ENCODE data around the gene ITGAE. TPM values are rescaled to one million over a fixed set of nuclear protein-coding genes. Genes with fewer than 3 reads are reported as not detected.

Gene ITGAE
- total RNA-seq, 1 experiment from 2014 or later, result 14.7 TPM

DNA sequence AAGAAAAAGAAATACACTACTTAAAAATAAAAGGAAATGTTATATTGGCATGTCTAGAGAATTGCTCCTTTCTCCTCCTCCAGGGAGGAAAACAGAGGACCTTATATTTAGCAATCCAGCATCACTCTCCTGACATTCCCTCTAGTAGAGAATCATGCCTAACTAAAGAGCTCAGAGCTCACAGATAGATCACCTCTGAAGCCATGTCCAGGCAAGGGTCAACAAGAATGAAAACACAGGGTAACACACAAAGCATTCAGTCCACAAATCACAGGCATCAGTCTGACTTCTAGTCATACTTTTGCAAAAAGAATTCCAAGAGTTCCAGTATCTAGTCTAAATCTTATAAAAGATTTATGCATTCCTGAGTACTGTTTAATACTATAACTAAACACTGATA, 81.7 kb downstream of the ITGAE start:
- Mint-ChIP-seq H3K27ac (ENCODE audit: unreplicated experiment) (no peak overlapping the region), H3K27me3 (ENCODE audit: unreplicated experiment) (no peaks in the 10 kb centered on the region), H3K4me1 (ENCODE audit: low read depth, unreplicated experiment) (peaks cover 12% of the 10 kb centered on the region), H3K9me3 (ENCODE audit: low read depth, unreplicated experiment) (no peaks in the 10 kb centered on the region), H3K36me3 (ENCODE audit: insufficient read depth, unreplicated experiment) (peaks cover 56% of the 10 kb centered on the region), H3K4me3 (ENCODE audit: low read depth, unreplicated experiment) (no peak overlapping the region)
- intact Hi-C loops (cut with micrococcal nuclease; ENCODE audit: unreplicated experiment), result no loop called here
- BruUV-seq (replicated peaks), result no TSS peak
- TF ChIP-seq, protein P1, sequence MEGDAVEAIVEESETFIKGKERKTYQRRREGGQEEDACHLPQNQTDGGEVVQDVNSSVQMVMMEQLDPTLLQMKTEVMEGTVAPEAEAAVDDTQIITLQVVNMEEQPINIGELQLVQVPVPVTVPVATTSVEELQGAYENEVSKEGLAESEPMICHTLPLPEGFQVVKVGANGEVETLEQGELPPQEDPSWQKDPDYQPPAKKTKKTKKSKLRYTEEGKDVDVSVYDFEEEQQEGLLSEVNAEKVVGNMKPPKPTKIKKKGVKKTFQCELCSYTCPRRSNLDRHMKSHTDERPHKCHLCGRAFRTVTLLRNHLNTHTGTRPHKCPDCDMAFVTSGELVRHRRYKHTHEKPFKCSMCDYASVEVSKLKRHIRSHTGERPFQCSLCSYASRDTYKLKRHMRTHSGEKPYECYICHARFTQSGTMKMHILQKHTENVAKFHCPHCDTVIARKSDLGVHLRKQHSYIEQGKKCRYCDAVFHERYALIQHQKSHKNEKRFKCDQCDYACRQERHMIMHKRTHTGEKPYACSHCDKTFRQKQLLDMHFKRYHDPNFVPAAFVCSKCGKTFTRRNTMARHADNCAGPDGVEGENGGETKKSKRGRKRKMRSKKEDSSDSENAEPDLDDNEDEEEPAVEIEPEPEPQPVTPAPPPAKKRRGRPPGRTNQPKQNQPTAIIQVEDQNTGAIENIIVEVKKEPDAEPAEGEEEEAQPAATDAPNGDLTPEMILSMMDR (IDR thresholded peaks at IDR 0.05; ENCODE audit: unreplicated experiment), result no peak
- CTCF ChIA-PET, result no interaction called here
- DNase-seq, result no peak

DNA sequence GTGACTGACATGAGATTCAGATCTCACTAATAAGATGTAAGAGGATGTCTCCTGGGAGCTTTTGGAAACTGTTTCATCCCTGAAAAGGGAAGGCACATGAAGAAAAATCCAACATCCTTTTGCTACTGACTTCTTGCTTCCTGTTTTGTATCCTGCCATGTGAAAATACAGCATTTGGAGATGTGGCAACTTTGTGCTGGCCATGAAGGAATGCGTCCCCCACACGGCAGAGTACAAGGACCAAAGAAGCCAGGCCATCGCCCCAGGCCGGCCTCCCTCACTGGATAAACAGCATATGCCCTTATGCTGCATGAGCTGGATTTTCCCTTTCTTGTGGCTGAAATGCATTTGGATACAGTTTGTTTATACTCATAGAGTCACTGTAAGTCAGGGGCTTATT, 82.8 kb downstream of the ITGAE start:
- intact Hi-C loops (cut with micrococcal nuclease; ENCODE audit: unreplicated experiment), result no loop called here
- TF ChIP-seq, protein P1 (IDR thresholded peaks at IDR 0.05; ENCODE audit: unreplicated experiment), result no peak
- H3K27me3 Mint-ChIP-seq (ENCODE audit: unreplicated experiment), result no peaks in the 10 kb centered on the region
- H3K4me3 Mint-ChIP-seq (ENCODE audit: low read depth, unreplicated experiment), result no peak overlapping the region
- H3K4me1 Mint-ChIP-seq (ENCODE audit: low read depth, unreplicated experiment), result peaks cover 11% of the 10 kb centered on the region
- CTCF ChIA-PET, result no interaction called here
- DNase-seq, result no peak
- peaks cover 45% of the 10 kb centered on the region for H3K36me3 Mint-ChIP-seq (ENCODE audit: insufficient read depth, unreplicated experiment)
- BruUV-seq (replicated peaks), result no TSS peak
- H3K9me3 Mint-ChIP-seq (ENCODE audit: low read depth, unreplicated experiment), result no peaks in the 10 kb centered on the region
- H3K27ac Mint-ChIP-seq (ENCODE audit: unreplicated experiment), result no peak overlapping the region

- no peaks in the 10 kb centered on the region for H3K4me1 Mint-ChIP-seq (ENCODE audit: low read depth, unreplicated experiment)
- no peak overlapping the region for H3K27ac Mint-ChIP-seq (ENCODE audit: unreplicated experiment)
- DNase-seq, result no peak
- CTCF ChIA-PET, result no interaction called here
- TF ChIP-seq, protein P1 (IDR thresholded peaks at IDR 0.05; ENCODE audit: unreplicated experiment), result no peak
- H3K36me3 Mint-ChIP-seq (ENCODE audit: insufficient read depth, unreplicated experiment), result peaks cover 24% of the 10 kb centered on the region
- H3K27me3 Mint-ChIP-seq (ENCODE audit: unreplicated experiment), result no peaks in the 10 kb centered on the region
- no TSS peak for BruUV-seq (replicated peaks)
- H3K4me3 Mint-ChIP-seq (ENCODE audit: low read depth, unreplicated experiment), result no peak overlapping the region
- H3K9me3 Mint-ChIP-seq (ENCODE audit: low read depth, unreplicated experiment), result no peaks in the 10 kb centered on the region
- intact Hi-C loops (cut with micrococcal nuclease; ENCODE audit: unreplicated experiment), result no loop called here
Measured at GRCh38 chr17:3715296-3715695, 85.7 kb downstream of the ITGAE start.

- BruUV-seq (replicated peaks), result no TSS peak
- Mint-ChIP-seq H3K27ac (ENCODE audit: unreplicated experiment) (no peak overlapping the region), H3K9me3 (ENCODE audit: low read depth, unreplicated experiment) (no peaks in the 10 kb centered on the region), H3K27me3 (ENCODE audit: unreplicated experiment) (no peaks in the 10 kb centered on the region), H3K4me1 (ENCODE audit: low read depth, unreplicated experiment) (no peaks in the 10 kb centered on the region), H3K36me3 (ENCODE audit: insufficient read depth, unreplicated experiment) (peaks cover 10% of the 10 kb centered on the region), H3K4me3 (ENCODE audit: low read depth, unreplicated experiment) (no peak overlapping the region)
- DNase-seq, result no peak
- CTCF ChIA-PET, result no interaction called here
- intact Hi-C loops (cut with micrococcal nuclease; ENCODE audit: unreplicated experiment), result no loop called here
- TF ChIP-seq, protein P1 (IDR thresholded peaks at IDR 0.05; ENCODE audit: unreplicated experiment), result no peak
Measured at GRCh38 chr17:3712811-3713463, 88.1 kb downstream of the ITGAE start.
